Measurements from ENCODE around the gene PCDHB16. TPM values are rescaled to one million over a fixed set of nuclear protein-coding genes. Genes with fewer than 3 reads are reported as not detected.

The PCDHB16 gene
- total RNA-seq: 0.09 and 0.30 TPM in 2 replicates

GRCh38 chr5:141182248-141182647, at the start of gene PCDHB16:
PCDHB16 (plus strand) TSS chr5:141182387; CDS start chr5:141182560, 173 bp downstream.

GRCh38 chr5:141135030-141135717, 47.0 kb upstream of the PCDHB16 start, which contains the start of gene PCDHB5:
PCDHB5 (plus strand) TSS chr5:141135206; CDS start chr5:141135435, 229 bp downstream.

GRCh38 chr5:141149812-141150211, 32.4 kb upstream of the PCDHB16 start, which contains the start of gene PCDHB6:
PCDHB6 (plus strand) TSS chr5:141150057; CDS start chr5:141150258, 201 bp downstream.

GRCh38 chr5:141172381-141173204, 9.6 kb upstream of the PCDHB16 start, which contains the start of gene PCDHB7:
PCDHB7 (plus strand) TSS chr5:141172644; CDS start chr5:141172836, 192 bp downstream.

GRCh38 chr5:141177577-141178191, 4.5 kb upstream of the PCDHB16 start, which contains the start of gene PCDHB8:
PCDHB8 (plus strand) TSS chr5:141177790; CDS start chr5:141178035, 245 bp downstream.

GRCh38 chr5:141186897-141187512, 4.8 kb downstream of the PCDHB16 start, which contains the start of gene PCDHB9:
PCDHB9 (plus strand) TSS chr5:141187161; CDS start chr5:141187319, 158 bp downstream.

GRCh38 chr5:141192110-141192725, 10.0 kb downstream of the PCDHB16 start, which contains the start of gene PCDHB10:
PCDHB10 (plus strand) TSS chr5:141192353; CDS start chr5:141192553, 200 bp downstream.

GRCh38 chr5:141199359-141200235, 17.4 kb downstream of the PCDHB16 start, which contains the start of gene PCDHB11:
PCDHB11 (plus strand) TSS chr5:141199627; CDS start chr5:141199775, 148 bp downstream.

GRCh38 chr5:141208478-141208877, 26.3 kb downstream of the PCDHB16 start, which contains the start of gene PCDHB12:
PCDHB12 (plus strand) TSS chr5:141208719; CDS start chr5:141208908, 189 bp downstream.

GRCh38 chr5:141213656-141214339, 31.6 kb downstream of the PCDHB16 start, which contains the start of gene PCDHB13:
PCDHB13 (plus strand) TSS chr5:141213919; CDS start chr5:141214124, 205 bp downstream.

GRCh38 chr5:141223112-141223783, 41.1 kb downstream of the PCDHB16 start, which contains the start of gene PCDHB14:
PCDHB14 (plus strand) TSS chr5:141223343; CDS start chr5:141223506, 163 bp downstream.

Other genes with a start within 250 kb of the PCDHB16 start
- gene PCDHAC2, start 215.9 kb upstream of the PCDHB16 start, total RNA-seq: 0.30 and 0.32 TPM in 2 replicates
- not detected in 2 replicates for gene PCDHB1, start 131.0 kb upstream of the PCDHB16 start, total RNA-seq
- 0.59 and 0.74 TPM in 2 replicates for gene PCDHB2, start 87.8 kb upstream of the PCDHB16 start, total RNA-seq
- gene PCDHB3, start 81.9 kb upstream of the PCDHB16 start, total RNA-seq: 0.09 and 0.30 TPM in 2 replicates
- gene PCDHB4, start 60.6 kb upstream of the PCDHB16 start, total RNA-seq: under 0.01 and 0.09 TPM in 2 replicates
- 0.60 and 1.8 TPM in 2 replicates for gene PCDHB5, start 47.2 kb upstream of the PCDHB16 start, total RNA-seq
- gene PCDHB6, start 32.3 kb upstream of the PCDHB16 start, total RNA-seq: 0.14 and 0.30 TPM in 2 replicates
- 0.18 and 0.89 TPM in 2 replicates for gene PCDHB7, start 9.7 kb upstream of the PCDHB16 start, total RNA-seq
- 0.05 and 0.89 TPM in 2 replicates for gene PCDHB8, start 4.6 kb upstream of the PCDHB16 start, total RNA-seq
- 0.18 and 0.30 TPM in 2 replicates for gene PCDHB9, start 4.8 kb downstream of the PCDHB16 start, total RNA-seq
- gene PCDHB10, start 10.0 kb downstream of the PCDHB16 start, total RNA-seq: 0.42 and 0.59 TPM in 2 replicates
- gene PCDHB11, start 17.2 kb downstream of the PCDHB16 start, total RNA-seq: 0.05 and 0.30 TPM in 2 replicates
- 0.05 and 0.30 TPM in 2 replicates for gene PCDHB12, start 26.3 kb downstream of the PCDHB16 start, total RNA-seq
- 0.28 and 0.89 TPM in 2 replicates for gene PCDHB13, start 31.5 kb downstream of the PCDHB16 start, total RNA-seq
- gene PCDHB14, start 41.0 kb downstream of the PCDHB16 start, total RNA-seq: 0.42 and 1.5 TPM in 2 replicates
- 0.28 and 0.59 TPM in 2 replicates for gene PCDHB15, start 63.0 kb downstream of the PCDHB16 start, total RNA-seq
- gene SLC25A2, start 121.7 kb downstream of the PCDHB16 start, total RNA-seq: 0.28 and 0.30 TPM in 2 replicates
- 79.9 and 81.4 TPM in 2 replicates for gene TAF7, start 138.4 kb downstream of the PCDHB16 start, total RNA-seq
- gene PCDHGA1, start 148.1 kb downstream of the PCDHB16 start, total RNA-seq: 0.69 and 0.89 TPM in 2 replicates
- gene PCDHGA2, start 156.4 kb downstream of the PCDHB16 start, total RNA-seq: 3.5 and 3.9 TPM in 2 replicates
- gene PCDHGA3, start 161.4 kb downstream of the PCDHB16 start, total RNA-seq: 1.6 and 2.1 TPM in 2 replicates
- gene PCDHGB1, start 167.7 kb downstream of the PCDHB16 start, total RNA-seq: 3.3 TPM in 2 replicates
- 5.8 and 6.5 TPM in 2 replicates for gene PCDHGA4, start 172.6 kb downstream of the PCDHB16 start, total RNA-seq
- gene PCDHGB2, start 177.6 kb downstream of the PCDHB16 start, total RNA-seq: 2.1 and 2.4 TPM in 2 replicates
- gene PCDHGA5, start 181.8 kb downstream of the PCDHB16 start, total RNA-seq: 0.89 and 0.92 TPM in 2 replicates
- 6.5 and 6.8 TPM in 2 replicates for gene PCDHGB3, start 187.9 kb downstream of the PCDHB16 start, total RNA-seq
- gene PCDHGA6, start 191.5 kb downstream of the PCDHB16 start, total RNA-seq: 3.2 and 4.2 TPM in 2 replicates
- gene PCDHGA7, start 200.4 kb downstream of the PCDHB16 start, total RNA-seq: 4.2 and 6.8 TPM in 2 replicates
- 25.5 and 27.3 TPM in 2 replicates for gene PCDHGB4, start 205.3 kb downstream of the PCDHB16 start, total RNA-seq
- gene PCDHGA8, start 210.2 kb downstream of the PCDHB16 start, total RNA-seq: 2.8 and 3.0 TPM in 2 replicates
- 30.9 and 34.3 TPM in 2 replicates for gene PCDHGB5, start 215.6 kb downstream of the PCDHB16 start, total RNA-seq
- gene PCDHGA9, start 220.4 kb downstream of the PCDHB16 start, total RNA-seq: 3.6 and 4.5 TPM in 2 replicates
- 2.4 and 2.8 TPM in 2 replicates for gene PCDHGB6, start 225.6 kb downstream of the PCDHB16 start, total RNA-seq
- gene PCDHGA10, start 230.6 kb downstream of the PCDHB16 start, total RNA-seq: 6.8 and 8.6 TPM in 2 replicates
- gene PCDHGB7, start 235.3 kb downstream of the PCDHB16 start, total RNA-seq: 8.3 and 10.1 TPM in 2 replicates
- 12.5 and 19.4 TPM in 2 replicates for gene PCDHGA11, start 238.7 kb downstream of the PCDHB16 start, total RNA-seq
- gene PCDHGA12, start 248.1 kb downstream of the PCDHB16 start, total RNA-seq: 16.3 and 33.7 TPM in 2 replicates